ENCODE measurements around the gene HLA-DMB.

HLA-DMB gene

DNA sequence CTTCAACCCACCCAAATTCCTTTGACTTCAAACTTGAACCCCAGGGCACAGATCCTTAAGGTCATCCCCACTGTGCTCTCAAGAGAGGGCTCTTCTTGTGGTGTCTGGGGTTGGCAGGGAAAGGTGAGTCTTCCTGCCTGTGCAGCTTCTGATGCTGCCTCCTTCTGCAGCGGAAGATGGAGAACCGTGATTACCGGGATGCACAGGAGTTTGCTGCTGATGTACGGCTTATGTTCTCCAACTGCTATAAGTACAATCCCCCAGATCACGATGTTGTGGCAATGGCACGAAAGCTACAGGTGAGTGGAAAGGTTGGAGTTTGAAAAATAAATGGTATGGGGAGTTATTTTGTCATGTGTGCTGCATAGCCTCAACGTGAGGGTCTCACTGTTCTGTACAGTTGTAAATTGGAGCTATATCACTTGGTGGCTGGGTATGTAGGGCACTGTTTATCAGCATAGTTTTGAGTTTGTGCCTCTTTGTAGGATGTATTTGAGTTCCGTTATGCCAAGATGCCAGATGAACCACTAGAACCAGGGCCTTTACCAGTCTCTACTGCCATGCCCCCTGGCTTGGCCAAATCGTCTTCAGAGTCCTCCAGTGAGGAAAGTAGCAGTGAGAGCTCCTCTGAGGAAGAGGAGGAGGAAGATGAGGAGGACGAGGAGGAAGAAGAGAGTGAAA, 36.6 kb upstream of the HLA-DMB start:
- POLR2A ChIA-PET: interaction anchor here (1.1 to 1.8 kb wide), 5 partner anchors 8 to 139 kb away, joined by 3 to 4 read pairs (median 4); partner anchors contain the start of genes HLA-DMA and TAP2
- CTCF ChIA-PET: interaction anchor here (1.0 to 2.2 kb wide), 5 partner anchors 11 to 109 kb away, joined by 3 to 7 read pairs (median 3); partner anchors contain the start of gene HLA-DMB
- DNase-seq (ENCODE audit: extremely low spot score): no peak
- TF ChIP-seq, protein P1, sequence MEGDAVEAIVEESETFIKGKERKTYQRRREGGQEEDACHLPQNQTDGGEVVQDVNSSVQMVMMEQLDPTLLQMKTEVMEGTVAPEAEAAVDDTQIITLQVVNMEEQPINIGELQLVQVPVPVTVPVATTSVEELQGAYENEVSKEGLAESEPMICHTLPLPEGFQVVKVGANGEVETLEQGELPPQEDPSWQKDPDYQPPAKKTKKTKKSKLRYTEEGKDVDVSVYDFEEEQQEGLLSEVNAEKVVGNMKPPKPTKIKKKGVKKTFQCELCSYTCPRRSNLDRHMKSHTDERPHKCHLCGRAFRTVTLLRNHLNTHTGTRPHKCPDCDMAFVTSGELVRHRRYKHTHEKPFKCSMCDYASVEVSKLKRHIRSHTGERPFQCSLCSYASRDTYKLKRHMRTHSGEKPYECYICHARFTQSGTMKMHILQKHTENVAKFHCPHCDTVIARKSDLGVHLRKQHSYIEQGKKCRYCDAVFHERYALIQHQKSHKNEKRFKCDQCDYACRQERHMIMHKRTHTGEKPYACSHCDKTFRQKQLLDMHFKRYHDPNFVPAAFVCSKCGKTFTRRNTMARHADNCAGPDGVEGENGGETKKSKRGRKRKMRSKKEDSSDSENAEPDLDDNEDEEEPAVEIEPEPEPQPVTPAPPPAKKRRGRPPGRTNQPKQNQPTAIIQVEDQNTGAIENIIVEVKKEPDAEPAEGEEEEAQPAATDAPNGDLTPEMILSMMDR (IDR thresholded peaks at IDR 0.05; ENCODE audit: control extremely low read depth, extremely low read depth, low read depth, missing control alignments): no peak

DNA sequence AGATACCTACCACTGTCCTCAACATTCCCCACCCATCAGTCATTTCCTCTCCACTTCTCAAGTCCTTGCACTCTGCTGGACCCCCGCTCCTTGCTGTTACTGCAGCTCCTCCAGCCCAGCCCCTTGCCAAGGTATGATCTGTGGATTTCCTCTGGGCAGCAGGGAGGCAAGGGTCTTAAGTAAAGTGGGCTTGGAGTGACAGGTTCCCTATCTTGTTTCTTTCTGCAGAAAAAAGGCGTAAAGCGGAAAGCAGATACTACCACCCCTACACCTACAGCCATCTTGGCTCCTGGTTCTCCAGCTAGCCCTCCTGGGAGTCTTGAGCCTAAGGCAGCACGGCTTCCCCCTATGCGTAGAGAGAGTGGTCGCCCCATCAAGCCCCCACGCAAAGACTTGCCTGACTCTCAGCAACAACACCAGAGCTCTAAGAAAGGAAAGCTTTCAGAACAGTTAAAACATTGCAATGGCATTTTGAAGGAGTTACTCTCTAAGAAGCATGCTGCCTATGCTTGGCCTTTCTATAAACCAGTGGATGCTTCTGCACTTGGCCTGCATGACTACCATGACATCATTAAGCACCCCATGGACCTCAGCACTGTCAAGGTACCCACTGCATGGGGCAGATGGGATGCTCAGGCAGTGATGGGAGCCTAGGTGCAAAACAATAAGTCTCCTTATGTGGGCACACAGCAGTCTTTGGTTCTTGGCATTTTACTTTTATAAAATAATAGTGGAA, 35.7 kb upstream of the HLA-DMB start:
- DNase-seq (ENCODE audit: extremely low spot score): no peak
- ChIA-PET CTCF (interaction anchor here (1.0 to 6.3 kb wide), 6 partner anchors 8 to 196 kb away, joined by 3 to 77 read pairs (median 3); no protein-coding TSS in a partner anchor), POLR2A (interaction anchor here (0.7 to 1.9 kb wide), 6 partner anchors 8 to 138 kb away, joined by 3 to 6 read pairs (median 4); partner anchors contain the start of genes HLA-DMA and TAP2)
- TF ChIP-seq, protein P1 (IDR thresholded peaks at IDR 0.05; ENCODE audit: control extremely low read depth, extremely low read depth, low read depth, missing control alignments): no peak

DNA sequence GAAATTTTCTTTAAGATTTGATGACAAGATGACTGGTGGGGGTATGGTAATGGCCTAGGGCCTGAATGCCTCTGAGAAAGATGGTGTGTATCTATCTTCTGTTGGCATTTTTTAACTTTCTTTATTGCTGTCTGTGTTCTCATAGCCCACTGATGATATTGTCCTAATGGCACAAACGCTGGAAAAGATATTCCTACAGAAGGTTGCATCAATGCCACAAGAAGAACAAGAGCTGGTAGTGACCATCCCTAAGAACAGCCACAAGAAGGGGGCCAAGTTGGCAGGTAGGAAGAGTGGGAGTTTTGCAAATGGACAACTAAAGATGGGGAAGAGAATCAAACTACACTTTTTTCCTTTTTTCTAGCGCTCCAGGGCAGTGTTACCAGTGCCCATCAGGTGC, 35.1 kb upstream of the HLA-DMB start:
- no peak for DNase-seq (ENCODE audit: extremely low spot score)
- TF ChIP-seq, protein P1 (IDR thresholded peaks at IDR 0.05; ENCODE audit: control extremely low read depth, extremely low read depth, low read depth, missing control alignments): no peak
- ChIA-PET CTCF (interaction anchor here (1.2 to 6.3 kb wide), 5 partner anchors 9 to 197 kb away, joined by 3 to 77 read pairs (median 3); no protein-coding TSS in a partner anchor), POLR2A (interaction anchor here (0.7 to 1.9 kb wide), 4 partner anchors 9 to 138 kb away, joined by 3 to 6 read pairs (median 4); partner anchors contain the start of genes HLA-DMA and TAP2)

DNA sequence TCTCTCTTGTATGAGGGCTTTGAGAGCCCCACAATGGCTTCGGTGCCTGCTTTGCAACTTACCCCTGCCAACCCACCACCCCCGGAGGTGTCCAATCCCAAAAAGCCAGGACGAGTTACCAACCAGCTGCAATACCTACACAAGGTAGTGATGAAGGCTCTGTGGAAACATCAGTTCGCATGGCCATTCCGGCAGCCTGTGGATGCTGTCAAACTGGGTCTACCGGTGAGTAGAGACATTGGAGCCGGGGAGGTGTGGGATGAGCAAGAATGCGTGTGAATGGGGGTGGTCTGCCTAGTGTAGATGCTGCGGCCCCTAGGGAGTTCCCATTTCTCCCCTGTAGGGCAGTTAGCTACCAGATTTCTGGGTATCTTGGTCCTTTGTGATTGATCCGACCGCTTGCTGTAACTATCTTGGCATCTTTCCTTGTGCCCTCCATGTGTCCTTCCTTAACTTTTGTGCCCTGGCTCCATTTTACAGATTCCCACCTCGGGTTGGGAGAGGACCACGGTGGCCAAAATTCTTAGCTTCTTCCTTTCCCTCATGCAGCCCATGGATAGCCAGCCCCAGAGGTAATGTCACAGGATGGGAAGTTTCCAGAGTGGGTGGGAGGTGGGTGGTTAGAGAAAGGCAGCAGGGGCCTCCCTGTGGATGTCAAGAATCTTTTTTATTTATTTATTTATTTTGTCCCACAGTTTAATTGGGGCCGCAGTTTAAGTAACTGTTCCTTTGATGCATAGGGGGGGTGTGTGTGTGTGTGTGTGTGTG, 33.9 kb upstream of the HLA-DMB start:
- no peak for DNase-seq (ENCODE audit: extremely low spot score)
- TF ChIP-seq, protein P1 (IDR thresholded peaks at IDR 0.05; ENCODE audit: control extremely low read depth, extremely low read depth, low read depth, missing control alignments): no peak
- CTCF ChIA-PET: interaction anchor here (0.8 to 14.8 kb wide), 6 partner anchors 10 to 136 kb away, joined by 3 to 313 read pairs (median 14); partner anchors contain the start of genes HLA-DMA and TAP2
- POLR2A ChIA-PET: interaction anchor here (1.0 to 9.8 kb wide), 7 partner anchors 10 to 130 kb away, joined by 4 to 271 read pairs (median 19); partner anchors contain the start of genes HLA-DMA and HLA-DMB

DNA sequence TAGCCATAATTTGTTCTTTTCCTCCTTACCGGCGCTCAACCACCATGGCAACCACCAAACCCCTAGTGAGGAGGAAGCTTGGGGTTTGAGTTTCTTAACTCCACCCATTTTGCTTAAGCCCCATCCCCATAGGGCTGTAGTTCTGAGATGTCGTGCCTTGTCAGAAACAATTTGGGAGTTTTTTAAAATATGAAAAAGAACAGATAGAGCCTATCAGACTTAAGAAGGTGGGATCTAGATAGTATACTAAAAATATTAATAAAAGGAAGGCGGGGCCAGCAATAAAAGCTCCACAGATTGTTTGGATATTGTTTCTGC, 33.1 kb upstream of the HLA-DMB start:
- CTCF ChIA-PET: interaction anchor here (0.8 to 14.8 kb wide), 6 partner anchors 11 to 274 kb away, joined by 3 to 313 read pairs (median 14); partner anchors contain the start of genes HLA-DMA and TAP2
- DNase-seq (ENCODE audit: extremely low spot score): no peak
- TF ChIP-seq, protein P1 (IDR thresholded peaks at IDR 0.05; ENCODE audit: control extremely low read depth, extremely low read depth, low read depth, missing control alignments): no peak
- POLR2A ChIA-PET: interaction anchor here (0.6 to 9.8 kb wide), 9 partner anchors 10 to 265 kb away, joined by 3 to 271 read pairs (median 19); partner anchors contain the start of genes HLA-DMA and HLA-DMB

All from GM10248 (cell line).